Adrenal gland (tissue), 12 donors: Measurements from ENCODE around the gene MYPN. TPM values are rescaled to one million over a fixed set of nuclear protein-coding genes. Genes with fewer than 3 reads are reported as not detected.
A peak's percentile ranks its signal among the peaks of the same experiment; 100 is the strongest.

Experiments
- DNase-seq, 7 donors: peaks; one replicate each; pipeline ENCODE4 v3.0.0-alpha.2; 2019 to 2020
- H3K27ac ChIP-seq, 5 donors: fragments of 200-600 bp; sonication (generic) in 4 of 5; 1 replicate in 3 of 5; 2 replicates in 2 of 5; pipeline versions ENCODE4 v1.5.1 to v1.8.0; 2016 to 2020; ENCODE audit warnings: mild to moderate bottlenecking in 1 of 5
- H3K27me3 ChIP-seq: fragments of 200-600 bp; 2 replicates; pipeline ENCODE4 v1.8.0; 2021
- H3K36me3 ChIP-seq, 2 donors: fragments of 200-600 bp; replicated peaks in 1 of 2; 1 replicate in 1 of 2; 2 replicates in 1 of 2; pipeline versions ENCODE4 v1.5.1 to v1.8.0; 2018 to 2022
- H3K4me1 ChIP-seq, 2 donors: fragments of 200-600 bp; replicated peaks in 1 of 2; 1 replicate in 1 of 2; 2 replicates in 1 of 2; pipeline versions ENCODE4 v1.5.1 to v1.8.0; 2018 to 2021
- H3K4me3 ChIP-seq, 4 donors: fragments of 200-600 bp; sonication (generic) in 3 of 4; one replicate each; pipeline ENCODE4 v1.5.1; 2016 to 2018
- H3K9me3 ChIP-seq, 3 donors: fragments of 200-600 bp; sonication (generic) in 1 of 3; replicated peaks in 1 of 3; 1 replicate in 2 of 3; 2 replicates in 1 of 3; pipeline versions ENCODE4 v1.5.1 to v1.8.0; 2016 to 2021
- CTCF ChIP-seq, 6 experiments: fragments of 450-650 bp in 4 of 6; fragments of 200-600 bp in 2 of 6; sonication (generic) in 1 of 6; IDR thresholded peaks; 1 replicate in 5 of 6; 2 replicates in 1 of 6; pipeline versions ENCODE4 v1.5.1 to v1.8.0; 2016 to 2021; ENCODE audit warnings: antibody characterized with exemption in 6 of 6, mild to moderate bottlenecking in 2 of 6, moderate library complexity in 1 of 6
- POLR2A ChIP-seq, 2 donors: fragments of 450-650 bp; IDR thresholded peaks; one replicate each; pipeline ENCODE4 v1.6.1; 2017; ENCODE audit warnings: antibody characterized with exemption in 2 of 2, mild to moderate bottlenecking in 2 of 2, moderate library complexity in 1 of 2
- WGBS, 4 donors: extraction: QIAGEN DNeasy Blood & Tissue Kit in 2 of 4; methylation state at CpG; one replicate each; pipeline versions ENCODE4 v1.1.5 to v1.1.7; 2013 to 2017; 5-methylcytosine and 5-hydroxymethylcytosine counted together
- intact Hi-C, 2 donors: fragments of 100-400 bp; cut with DNase I; formaldehyde crosslinking; loops; one replicate each; pipeline versions ENCODE4 v1.14.1 to v1.15.0; 2022 to 2023
- polyA plus RNA-seq, 3 donors: library from polyadenylated mRNA; stranded (reverse); fragments of 200-250 nt in 2 of 3; fragments of 350-450 nt in 1 of 3; fragmentation: Illumina TruSeq in 1 of 3; extraction: RNeasy Lipid Tissue Mini Kit (QIAGEN cat#74804) in 1 of 3; gene quantifications; one replicate each; pipeline ENCODE4 v1.2.3, GENCODE V29; 2013 to 2014
- total RNA-seq, 9 donors: library from RNA; depleted of rRNA in 4 of 9; stranded (reverse); fragments of >200 nt in 4 of 9; fragments of 120-200 nt in 1 of 9; fragmentation: NEBNext Ultra II Directional in 1 of 9; extraction: Animal tissue kit (Norgen Biotek cat#: 25700) in 1 of 9; gene quantifications; one replicate each; pipeline versions ENCODE4 v1.1.0 to v1.2.4, GENCODE V29; 2013 to 2023
- donor health status: healthy with polysubstance abuse.
- donor health status: Bipolar disorder and iron deficiency.
- donor health status: DM: yes; HTN: yes; CAD: no.
- donor health status: DM: no; HTN: no; CAD: no.
- donor health status: DM: no; HTN: no; CAD: no.
- donor health status: DM: yes; HTN: yes; CAD: no.

The MYPN gene
- total and polyA plus RNA-seq, 12 donors, result 0.10 to 1.9 (median 0.31) TPM; not detected in 2

GRCh38 chr10:68128015-68128414 is 18.7 kb downstream of the MYPN start:
- Histone ChIP-seq H3K27me3 (no peaks in the 10 kb centered on the region), H3K4me1 (peaks cover 0 to 10% of the 10 kb centered on the region in 2 donors), H3K27ac (no peak overlapping the region), H3K9me3 (no peaks in the 10 kb centered on the region), H3K36me3 (no peaks in the 10 kb centered on the region), H3K4me3 (no peak overlapping the region)
- no peak for DNase-seq
- TF ChIP-seq CTCF (IDR thresholded peaks at IDR 0.05) (no peak), POLR2A (IDR thresholded peaks at IDR 0.05) (no peak)
- intact Hi-C loops, result no loop called here
- 44 to 56% (median 49%) methylated on average over 2 of the region's 2 CpGs for WGBS, 4 donors

GRCh38 chr10:68132391-68132790 is 23.1 kb downstream of the MYPN start:
- 0 to 77% (median 63%) methylated on average over 1 of the region's 1 CpG; no CpG with 5 or more reads in 1 of the 4 donors for WGBS, 4 donors
- H3K9me3 ChIP-seq, result no peaks in the 10 kb centered on the region
- H3K36me3 ChIP-seq, result no peaks in the 10 kb centered on the region
- peaks cover 6 to 17% of the 10 kb centered on the region in 2 donors for H3K4me1 ChIP-seq
- DNase-seq, result no peak
- intact Hi-C loops, result no loop called here
- H3K27ac ChIP-seq, result no peak overlapping the region
- no peak overlapping the region for H3K4me3 ChIP-seq
- no peaks in the 10 kb centered on the region for H3K27me3 ChIP-seq
- TF ChIP-seq POLR2A (IDR thresholded peaks at IDR 0.05) (no peak), CTCF (IDR thresholded peaks at IDR 0.05) (no peak)

GRCh38 chr10:68133523-68133922 is 24.2 kb downstream of the MYPN start:
- TF ChIP-seq CTCF (IDR thresholded peaks at IDR 0.05), result no peak
- no peak for TF ChIP-seq POLR2A (IDR thresholded peaks at IDR 0.05)
- no peaks in the 10 kb centered on the region for H3K27me3 ChIP-seq
- DNase-seq, result no peak
- intact Hi-C loops, result no loop called here
- WGBS, 4 donors, result 56 to 82% (median 65%) methylated on average over 2 of the region's 2 CpGs
- H3K27ac ChIP-seq, result no peak overlapping the region
- no peak overlapping the region for H3K4me3 ChIP-seq
- H3K9me3 ChIP-seq, result no peaks in the 10 kb centered on the region
- H3K36me3 ChIP-seq, result no peaks in the 10 kb centered on the region
- H3K4me1 ChIP-seq, result peaks cover 6 to 17% of the 10 kb centered on the region in 2 donors

GRCh38 chr10:68135362-68135761 is 26.1 kb downstream of the MYPN start:
- intact Hi-C loops, result no loop called here
- DNase-seq, result no peak
- H3K36me3 ChIP-seq, result no peaks in the 10 kb centered on the region
- H3K27me3 ChIP-seq, result no peaks in the 10 kb centered on the region
- 84 to 95% (median 92%) methylated on average over 1 of the region's 1 CpG for WGBS, 4 donors
- peaks cover 6 to 17% of the 10 kb centered on the region in 2 donors for H3K4me1 ChIP-seq
- H3K4me3 ChIP-seq, result no peak overlapping the region
- TF ChIP-seq POLR2A (IDR thresholded peaks at IDR 0.05), result no peak
- TF ChIP-seq CTCF (IDR thresholded peaks at IDR 0.05), result no peak
- H3K9me3 ChIP-seq, result no peaks in the 10 kb centered on the region
- peak overlapping the region in 4 of 5 donors; percentile 34 to 89 (median 79) for H3K27ac ChIP-seq
